WERI-Rb-1 (cell line): ENCODE data around the gene CIP2A.

Experiments used
- DNase-seq: peaks from one replicate; pipeline ENCODE4 v3.0.0-alpha.2; 2020
- H3K27ac ChIP-seq: fragments of 250-450 bp; sonication (Bioruptor Pico); 2 replicates; pipeline ENCODE4 v1.5.1; 2020; ENCODE audit warnings: mild to moderate bottlenecking, moderate library complexity
- H3K27me3 ChIP-seq: fragments of 250-450 bp; sonication (Bioruptor Pico); 2 replicates; pipeline ENCODE4 v1.5.1; 2021; ENCODE audit warnings: mild to moderate bottlenecking, low read depth, moderate library complexity; ENCODE audit not compliant: insufficient read depth, severe bottlenecking
- H3K36me3 ChIP-seq: fragments of 250-450 bp; sonication (Bioruptor Pico); 2 replicates; pipeline ENCODE4 v1.5.1; 2020; ENCODE audit warnings: mild to moderate bottlenecking, moderate library complexity
- H3K4me3 ChIP-seq: 2 replicates; pipeline ENCODE4 v1.5.1; 2011; ENCODE audit warnings: low read depth, mild to moderate bottlenecking, control low read depth, low read length
- H3K9me3 ChIP-seq: fragments of 250-450 bp; sonication (Bioruptor Pico); 2 replicates; pipeline ENCODE4 v1.5.1; 2021; ENCODE audit warnings: mild to moderate bottlenecking, moderate library complexity; ENCODE audit not compliant: severe bottlenecking
- TF ChIP-seq, protein P1 (sequence below): IDR thresholded peaks from 2 replicates; pipeline ENCODE4 v1.5.1; 2011; ENCODE audit warnings: low read depth, mild to moderate bottlenecking, control low read depth, inconsistent platforms, low read length

The CIP2A gene

DNA sequence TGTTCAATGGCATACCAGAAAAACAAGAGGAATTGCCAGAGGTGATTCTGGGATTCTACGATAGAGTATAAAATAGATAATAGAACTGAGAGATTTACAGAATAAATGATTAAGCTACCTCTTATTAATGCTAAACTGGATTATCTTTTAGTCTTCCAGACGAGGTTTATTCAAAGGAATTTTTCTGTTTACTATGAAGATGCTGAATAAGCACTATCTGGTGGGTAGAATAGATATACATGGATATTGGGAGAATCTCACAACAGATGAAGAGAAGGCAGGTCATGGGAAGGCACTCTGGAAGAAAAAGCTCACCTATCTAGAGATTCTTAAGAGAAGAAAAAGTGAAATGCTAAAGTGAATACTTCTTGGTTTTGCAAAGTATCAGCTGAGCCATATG is 11.2 kb downstream of the CIP2A start:
- DNase-seq: no peak
- Histone ChIP-seq H3K4me3 (no peak overlapping the region), H3K9me3 (peaks cover under 1% of the 10 kb centered on the region), H3K36me3 (peaks cover 89% of the 10 kb centered on the region), H3K27me3 (no peaks in the 10 kb centered on the region), H3K27ac (no peak overlapping the region)
- TF ChIP-seq, protein P1, sequence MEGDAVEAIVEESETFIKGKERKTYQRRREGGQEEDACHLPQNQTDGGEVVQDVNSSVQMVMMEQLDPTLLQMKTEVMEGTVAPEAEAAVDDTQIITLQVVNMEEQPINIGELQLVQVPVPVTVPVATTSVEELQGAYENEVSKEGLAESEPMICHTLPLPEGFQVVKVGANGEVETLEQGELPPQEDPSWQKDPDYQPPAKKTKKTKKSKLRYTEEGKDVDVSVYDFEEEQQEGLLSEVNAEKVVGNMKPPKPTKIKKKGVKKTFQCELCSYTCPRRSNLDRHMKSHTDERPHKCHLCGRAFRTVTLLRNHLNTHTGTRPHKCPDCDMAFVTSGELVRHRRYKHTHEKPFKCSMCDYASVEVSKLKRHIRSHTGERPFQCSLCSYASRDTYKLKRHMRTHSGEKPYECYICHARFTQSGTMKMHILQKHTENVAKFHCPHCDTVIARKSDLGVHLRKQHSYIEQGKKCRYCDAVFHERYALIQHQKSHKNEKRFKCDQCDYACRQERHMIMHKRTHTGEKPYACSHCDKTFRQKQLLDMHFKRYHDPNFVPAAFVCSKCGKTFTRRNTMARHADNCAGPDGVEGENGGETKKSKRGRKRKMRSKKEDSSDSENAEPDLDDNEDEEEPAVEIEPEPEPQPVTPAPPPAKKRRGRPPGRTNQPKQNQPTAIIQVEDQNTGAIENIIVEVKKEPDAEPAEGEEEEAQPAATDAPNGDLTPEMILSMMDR: no peak

- Histone ChIP-seq H3K4me3 (no peak overlapping the region), H3K27me3 (no peaks in the 10 kb centered on the region), H3K36me3 (peaks cover 26% of the 10 kb centered on the region), H3K9me3 (peaks cover 3% of the 10 kb centered on the region), H3K27ac (no peak overlapping the region)
- TF ChIP-seq, protein P1: no peak
- no peak for DNase-seq
Measured at GRCh38 chr3:108569336-108569735, 19.9 kb downstream of the CIP2A start.

- no peak for DNase-seq
Measured at GRCh38 chr3:108566599-108566998, 22.6 kb downstream of the CIP2A start.

DNA sequence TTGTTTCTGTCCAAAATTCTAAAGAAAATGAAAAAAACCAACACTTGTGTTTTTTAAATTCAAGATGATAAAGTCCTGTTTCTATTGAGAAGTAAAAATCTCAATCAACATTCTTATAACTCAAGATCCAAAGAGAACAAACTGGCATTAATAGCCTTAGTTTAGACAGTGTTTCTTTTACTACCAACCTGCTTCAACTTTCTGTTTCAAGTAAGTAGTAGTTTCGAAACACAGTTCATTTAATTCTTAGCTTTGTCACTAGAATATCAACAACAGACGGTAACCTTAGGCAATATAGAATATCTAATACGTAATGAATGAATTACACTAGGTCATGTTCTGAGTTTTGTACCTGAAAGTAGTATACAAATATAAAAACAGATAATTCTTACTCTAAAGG is 23.7 kb downstream of the CIP2A start:
- TF ChIP-seq, protein P1: no peak
- no peak overlapping the region for H3K4me3 ChIP-seq
- H3K36me3 ChIP-seq: peaks cover 18% of the 10 kb centered on the region
- no peaks in the 10 kb centered on the region for H3K27me3 ChIP-seq
- H3K27ac ChIP-seq: no peak overlapping the region
- H3K9me3 ChIP-seq: no peaks in the 10 kb centered on the region
- no peak for DNase-seq

More at GRCh38 chr3:108566599-108566998, 22.6 kb downstream of the CIP2A start:
- Histone ChIP-seq H3K4me3 (no peak overlapping the region), H3K36me3 (peaks cover 13% of the 10 kb centered on the region), H3K27me3 (no peaks in the 10 kb centered on the region), H3K27ac (no peak overlapping the region), H3K9me3 (no peaks in the 10 kb centered on the region)
- TF ChIP-seq, protein P1: no peak

- TF ChIP-seq, protein P1: no peak
- Histone ChIP-seq H3K9me3 (no peaks in the 10 kb centered on the region), H3K27me3 (no peaks in the 10 kb centered on the region), H3K27ac (no peak overlapping the region), H3K36me3 (peaks cover 20% of the 10 kb centered on the region), H3K4me3 (no peak overlapping the region)
- DNase-seq: no peak
Measured at GRCh38 chr3:108564564-108564963, 24.7 kb downstream of the CIP2A start.

GRCh38 chr3:108562565-108562964 is 26.7 kb downstream of the CIP2A start:
- no peaks in the 10 kb centered on the region for H3K27me3 ChIP-seq
- H3K27ac ChIP-seq: no peak overlapping the region
- peaks cover 32% of the 10 kb centered on the region for H3K36me3 ChIP-seq
- no peak overlapping the region for H3K4me3 ChIP-seq
- TF ChIP-seq, protein P1: no peak
- no peaks in the 10 kb centered on the region for H3K9me3 ChIP-seq
- DNase-seq: no peak
